Measurements from ENCODE around the gene CD82.

DNA sequence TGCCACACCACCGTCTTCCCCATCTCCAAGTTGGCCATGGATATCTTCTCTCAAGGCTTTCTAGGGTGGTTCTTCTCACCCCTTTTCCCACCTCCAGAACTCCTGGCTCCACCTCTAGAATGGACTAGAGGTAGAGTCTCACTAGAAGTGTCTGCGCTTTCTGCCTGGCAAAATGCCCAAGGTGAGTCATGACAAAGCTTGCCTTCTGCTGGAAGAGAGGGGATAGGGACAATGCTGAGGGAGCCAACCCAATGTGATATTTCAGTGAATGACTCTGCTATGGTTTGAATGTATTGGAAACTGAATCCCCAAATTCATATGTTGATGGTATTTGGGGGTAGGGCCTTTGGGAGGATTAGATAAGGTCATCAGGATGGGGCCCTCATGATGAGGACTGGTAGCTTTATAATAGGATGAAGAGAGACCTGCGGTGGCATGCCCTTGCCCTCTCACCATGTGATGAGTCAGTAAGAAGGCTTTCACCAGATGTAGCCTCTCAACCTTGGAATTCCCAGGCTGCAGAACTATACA, 4.1 kb upstream of the CD82 start:
- TF ChIP-seq, protein P1, sequence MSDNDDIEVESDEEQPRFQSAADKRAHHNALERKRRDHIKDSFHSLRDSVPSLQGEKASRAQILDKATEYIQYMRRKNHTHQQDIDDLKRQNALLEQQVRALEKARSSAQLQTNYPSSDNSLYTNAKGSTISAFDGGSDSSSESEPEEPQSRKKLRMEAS (IDR thresholded peaks at IDR 0.05) = no peak
- TF ChIP-seq FOSL1 (IDR thresholded peaks at IDR 0.05; ENCODE audit: insufficient read depth, low read depth, low read length) (no peak), JUN (IDR thresholded peaks at IDR 0.05; ENCODE audit: low read depth, low read length) (no peak), EP300 (IDR thresholded peaks at IDR 0.05; ENCODE audit: borderline replicate concordance in 1 of 2, low read depth in 2 of 2, low read length in 2 of 2) (no peak)
- TF ChIP-seq, protein P2, sequence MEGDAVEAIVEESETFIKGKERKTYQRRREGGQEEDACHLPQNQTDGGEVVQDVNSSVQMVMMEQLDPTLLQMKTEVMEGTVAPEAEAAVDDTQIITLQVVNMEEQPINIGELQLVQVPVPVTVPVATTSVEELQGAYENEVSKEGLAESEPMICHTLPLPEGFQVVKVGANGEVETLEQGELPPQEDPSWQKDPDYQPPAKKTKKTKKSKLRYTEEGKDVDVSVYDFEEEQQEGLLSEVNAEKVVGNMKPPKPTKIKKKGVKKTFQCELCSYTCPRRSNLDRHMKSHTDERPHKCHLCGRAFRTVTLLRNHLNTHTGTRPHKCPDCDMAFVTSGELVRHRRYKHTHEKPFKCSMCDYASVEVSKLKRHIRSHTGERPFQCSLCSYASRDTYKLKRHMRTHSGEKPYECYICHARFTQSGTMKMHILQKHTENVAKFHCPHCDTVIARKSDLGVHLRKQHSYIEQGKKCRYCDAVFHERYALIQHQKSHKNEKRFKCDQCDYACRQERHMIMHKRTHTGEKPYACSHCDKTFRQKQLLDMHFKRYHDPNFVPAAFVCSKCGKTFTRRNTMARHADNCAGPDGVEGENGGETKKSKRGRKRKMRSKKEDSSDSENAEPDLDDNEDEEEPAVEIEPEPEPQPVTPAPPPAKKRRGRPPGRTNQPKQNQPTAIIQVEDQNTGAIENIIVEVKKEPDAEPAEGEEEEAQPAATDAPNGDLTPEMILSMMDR (IDR thresholded peaks at IDR 0.05; ENCODE audit: control extremely low read depth in 1 of 3, insufficient read depth in 1 of 3, low read depth in 1 of 3, low read length in 3 of 3) = no peak
